GM18909 (cell line): ENCODE results near the gene RELN.

Source experiments
- ATAC-seq: cut with Tn5 transposase; IDR thresholded peaks from one replicate; pipeline ENCODE4 v1.9.1; 2021; ENCODE audit warnings: mild to moderate bottlenecking; ENCODE audit not compliant: unreplicated experiment, poor library complexity

Gene RELN

DNA sequence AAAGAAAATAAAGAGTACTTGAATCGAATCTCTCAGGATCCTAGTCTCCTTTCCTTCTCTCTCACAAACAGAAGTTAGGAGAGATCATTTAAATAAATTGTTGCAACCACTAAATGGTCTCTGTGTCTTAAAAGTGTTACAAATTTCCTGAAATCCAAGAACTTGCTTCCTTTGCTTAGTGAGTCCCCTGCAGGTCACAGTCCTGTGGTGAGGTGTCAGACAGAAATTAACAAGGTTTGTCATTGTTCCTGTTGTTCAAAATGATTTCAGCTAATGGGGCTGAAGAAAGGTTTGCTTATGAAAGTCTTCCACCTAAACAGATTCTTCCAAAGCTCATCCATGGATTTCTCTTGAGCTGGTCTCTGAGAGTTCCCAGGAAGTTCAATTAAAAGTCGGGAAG is 391.9 kb downstream of the RELN start:
- no peak for ATAC-seq

DNA sequence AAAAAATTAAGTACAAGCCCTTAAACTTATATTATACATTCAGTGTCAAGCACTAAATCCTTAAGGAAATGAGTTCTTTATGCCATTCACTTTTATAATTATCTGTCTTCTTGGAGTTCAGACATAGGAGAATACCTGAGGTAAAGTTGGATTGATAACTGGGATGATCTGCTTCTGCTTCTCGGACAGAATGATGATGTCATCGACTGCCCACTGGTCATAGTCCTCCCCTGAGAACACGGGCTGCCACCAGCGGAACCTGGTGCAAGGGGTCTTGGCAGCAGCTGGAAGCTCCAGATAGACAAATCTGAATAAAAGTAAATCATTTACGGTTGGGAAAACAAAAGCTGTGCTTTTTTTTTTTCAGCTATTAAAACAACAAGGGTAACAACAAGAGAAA is 395.3 kb downstream of the RELN start:
- ATAC-seq: no peak

DNA sequence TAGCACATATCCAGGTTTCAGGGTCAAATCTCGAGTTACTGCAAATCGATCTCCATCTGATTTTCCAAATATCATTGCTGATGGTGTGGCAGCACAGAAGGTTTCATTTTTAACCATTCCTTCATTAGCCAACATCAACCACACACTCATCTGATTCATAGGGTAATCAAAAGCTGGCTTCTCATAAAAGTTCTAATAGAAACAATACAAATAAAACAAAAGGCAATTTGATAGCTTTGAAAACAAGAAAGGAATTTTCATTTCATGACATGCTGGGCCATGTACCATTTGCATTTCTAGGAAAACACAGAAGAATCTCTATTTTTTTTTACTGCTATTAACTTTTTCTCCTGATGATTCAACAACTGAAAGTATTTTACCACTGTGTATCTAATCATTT is 395.8 kb downstream of the RELN start:
- no peak for ATAC-seq

DNA sequence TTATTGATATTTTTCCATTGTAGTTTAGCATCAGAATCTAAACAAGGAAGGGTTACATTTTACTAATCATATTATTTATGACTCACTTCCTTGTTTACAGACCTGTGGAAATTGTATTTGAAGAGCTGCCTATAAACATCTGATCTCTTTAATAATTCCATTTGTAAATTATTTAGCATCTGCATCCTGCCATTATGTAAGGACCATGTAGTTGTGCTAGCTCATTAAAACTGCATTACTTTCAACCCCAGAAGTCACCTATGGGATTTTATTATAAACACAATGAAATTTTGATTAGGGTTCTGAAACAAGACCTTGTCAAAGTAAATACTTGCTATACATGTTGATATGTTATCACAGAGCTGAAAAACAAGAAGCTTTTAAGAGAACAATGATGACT is 396.6 kb downstream of the RELN start:
- ATAC-seq: no peak

DNA sequence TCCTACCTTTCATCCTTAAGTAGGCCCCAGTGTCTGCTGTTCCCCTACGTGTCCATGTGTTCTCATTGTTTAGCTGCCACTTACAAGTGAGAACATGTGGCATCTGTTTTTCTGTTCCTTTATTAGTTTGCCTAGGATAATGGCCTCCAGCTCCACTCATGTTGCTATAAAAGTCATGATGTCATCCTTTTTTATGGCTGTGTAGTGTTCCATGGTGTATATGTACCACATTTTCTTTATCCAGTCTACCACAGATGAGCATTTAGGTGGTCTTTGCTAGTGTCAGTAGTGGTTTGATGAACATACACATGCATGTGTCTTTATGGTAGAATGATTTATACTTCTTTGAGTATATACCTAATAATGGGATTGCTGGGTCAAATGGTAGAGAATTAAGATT is 397.3 kb downstream of the RELN start:
- no peak for ATAC-seq

DNA sequence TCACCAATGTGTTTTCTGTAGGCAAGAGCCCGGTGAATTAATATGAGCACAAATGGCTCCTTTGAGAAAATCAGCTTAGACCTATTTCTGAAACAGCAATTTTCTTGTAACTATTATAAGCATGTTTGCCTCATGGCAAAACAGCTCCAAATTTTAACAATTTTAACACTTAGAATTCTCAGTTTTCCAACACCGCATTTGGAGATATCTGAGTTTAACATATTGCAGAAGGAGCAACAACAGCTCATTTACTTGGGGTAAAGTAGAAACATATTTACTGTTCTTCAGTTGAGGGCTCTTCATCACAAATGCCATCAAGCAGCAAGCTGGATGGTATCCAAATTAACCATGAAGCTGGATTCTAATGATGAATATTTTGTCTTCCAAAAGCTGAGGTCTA is 409.4 kb downstream of the RELN start:
- ATAC-seq: no peak

DNA sequence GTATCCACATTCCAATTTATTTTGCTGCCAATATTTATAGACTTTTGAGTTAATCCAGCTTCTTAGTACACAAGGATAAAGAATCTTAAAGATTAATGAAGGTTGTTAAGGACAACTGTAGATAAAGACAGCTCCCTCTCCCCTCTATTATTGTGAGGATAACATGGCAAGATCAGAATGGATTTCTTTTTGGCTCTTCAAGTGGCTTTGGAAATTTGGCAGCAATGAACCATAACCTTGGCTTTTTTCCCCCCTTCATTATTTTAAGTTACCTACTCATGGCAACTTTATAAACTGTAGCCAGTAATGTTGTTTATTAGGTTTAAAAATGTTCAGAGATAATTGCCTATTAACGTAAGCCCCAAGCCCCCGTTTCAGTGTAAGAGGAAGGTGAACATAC is 412.4 kb downstream of the RELN start:
- ATAC-seq: no peak

DNA sequence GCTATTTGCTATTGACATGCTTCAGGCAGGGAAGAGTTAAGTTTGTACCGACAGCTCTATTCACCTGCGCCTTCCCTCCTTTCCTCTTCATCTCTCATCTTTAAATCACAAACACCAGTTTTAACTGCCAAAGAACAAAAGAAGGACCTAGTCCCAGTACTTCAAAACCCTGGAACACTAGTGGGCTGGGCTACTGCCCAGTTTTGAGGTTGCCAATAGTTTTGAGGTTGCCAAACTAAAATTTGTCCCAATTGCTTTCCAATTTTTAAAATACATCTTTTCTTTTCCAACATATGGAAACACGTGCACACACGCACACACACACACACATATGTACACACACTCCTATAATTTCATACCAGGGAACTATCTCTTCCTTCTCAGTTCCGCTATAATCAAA is 412.8 kb downstream of the RELN start:
- ATAC-seq: no peak

DNA sequence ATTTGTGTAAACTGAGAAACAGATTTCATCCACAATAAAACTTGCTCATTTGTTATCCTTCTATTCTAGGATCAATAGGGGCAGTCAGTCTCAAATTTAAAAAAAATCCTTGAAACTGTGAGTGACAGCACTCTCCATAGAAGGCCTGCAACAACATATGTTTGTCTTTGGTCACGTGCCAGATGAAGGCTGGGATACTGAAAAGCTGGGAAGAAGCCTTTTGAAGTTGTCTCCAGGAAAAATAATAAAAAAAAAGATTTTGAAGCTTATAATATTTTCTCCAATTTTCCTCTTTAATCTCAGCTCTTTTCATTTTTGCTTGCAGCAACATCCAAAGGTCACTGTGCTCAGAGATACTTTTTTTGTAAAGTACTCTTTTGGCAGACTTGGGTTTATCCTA is 414.9 kb downstream of the RELN start:
- ATAC-seq: no peak

DNA sequence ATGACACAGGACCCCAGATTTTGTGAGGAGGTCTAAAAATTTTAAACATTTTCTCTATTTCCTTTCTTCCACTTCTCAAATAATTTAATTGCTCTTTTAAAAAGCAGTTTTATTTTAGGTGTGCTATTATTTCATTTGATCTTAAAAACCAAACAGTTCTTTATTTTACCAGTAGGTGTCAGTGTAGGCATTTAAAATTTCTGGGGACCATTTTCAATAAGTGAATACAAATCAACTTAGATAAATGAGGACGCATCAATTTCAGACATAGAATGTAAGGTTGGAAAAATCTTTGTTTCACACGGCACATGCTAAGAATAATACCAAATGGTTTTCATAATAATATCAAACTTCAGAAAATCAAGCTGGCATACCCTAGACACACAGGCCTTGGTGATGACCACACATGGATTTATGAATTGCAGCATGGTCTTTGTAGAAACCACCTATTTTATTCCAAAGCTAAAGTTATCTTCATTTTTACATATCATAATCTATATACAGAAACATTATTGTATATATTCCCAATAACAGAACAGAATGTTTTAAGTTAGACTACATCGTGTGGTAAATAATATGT is 415.9 kb downstream of the RELN start:
- no peak for ATAC-seq

DNA sequence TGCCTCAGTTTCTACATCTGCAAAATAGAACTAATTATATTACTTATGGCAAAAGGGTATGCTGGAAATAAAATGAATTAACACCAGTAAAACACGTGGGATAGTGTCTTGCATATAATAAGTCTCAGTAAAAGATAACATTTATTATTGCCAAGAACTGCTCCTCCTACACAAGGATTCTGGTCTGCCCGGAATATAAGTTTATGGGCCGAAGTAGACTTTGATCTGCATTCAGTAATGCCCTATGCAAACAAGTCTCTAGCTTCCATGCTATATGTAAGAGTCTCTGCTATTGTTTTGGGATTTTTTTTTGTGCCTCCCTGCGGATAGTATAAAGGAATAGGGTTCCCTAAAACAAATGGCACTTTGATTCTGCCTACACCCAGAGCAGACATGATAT is 417.9 kb downstream of the RELN start:
- ATAC-seq: no peak

DNA sequence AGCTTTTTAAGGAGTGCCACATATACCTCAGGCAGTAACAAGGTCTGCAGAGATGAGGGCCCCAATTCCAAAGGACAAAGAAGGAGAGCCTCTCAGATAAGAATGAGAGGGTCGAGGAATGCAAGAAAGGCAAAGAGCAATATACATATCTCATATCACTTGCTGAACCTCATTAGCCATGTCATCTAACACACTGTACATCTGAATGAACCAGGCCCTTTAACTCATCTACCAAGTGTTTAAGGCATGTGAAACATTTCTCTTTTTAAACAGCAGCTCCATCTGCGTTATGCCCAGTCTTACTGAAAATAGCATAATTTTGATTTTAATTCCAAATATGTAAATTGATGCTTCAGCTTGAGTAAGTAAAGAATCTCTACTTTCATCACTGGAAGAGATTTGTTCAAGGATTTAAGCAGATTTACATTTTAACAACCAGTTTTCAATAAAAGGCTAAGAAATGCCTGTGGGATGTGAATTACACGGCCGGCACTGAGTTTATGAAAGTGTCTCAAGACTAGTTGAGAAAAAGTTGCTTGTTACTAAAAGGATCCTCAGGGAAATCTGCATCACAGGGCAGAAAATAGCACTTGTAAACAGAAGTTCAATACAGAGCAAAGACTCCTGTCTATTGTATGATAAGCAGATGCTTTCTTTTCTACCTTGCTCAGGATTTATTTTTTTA is 419.7 kb downstream of the RELN start:
- no peak for ATAC-seq

DNA sequence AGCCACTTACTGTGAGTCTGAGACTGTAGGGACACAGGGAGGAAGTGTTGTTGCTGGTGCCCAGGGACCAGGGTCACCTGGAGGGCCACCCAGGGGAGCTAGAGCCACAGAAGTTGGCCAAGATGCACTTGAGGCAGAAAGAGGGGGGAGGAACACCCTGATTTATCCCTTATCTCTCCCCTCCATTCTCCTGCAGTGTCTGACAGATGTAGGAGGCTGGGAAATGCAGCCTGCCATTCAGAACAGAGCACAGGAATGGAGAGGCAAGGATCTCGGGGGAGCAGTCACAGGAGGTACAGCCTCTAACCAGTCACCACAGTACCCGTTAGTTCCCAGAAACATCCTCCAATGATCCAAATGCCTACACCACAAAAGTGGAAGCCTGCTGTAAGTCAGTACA is 425.0 kb downstream of the RELN start:
- no peak for ATAC-seq

DNA sequence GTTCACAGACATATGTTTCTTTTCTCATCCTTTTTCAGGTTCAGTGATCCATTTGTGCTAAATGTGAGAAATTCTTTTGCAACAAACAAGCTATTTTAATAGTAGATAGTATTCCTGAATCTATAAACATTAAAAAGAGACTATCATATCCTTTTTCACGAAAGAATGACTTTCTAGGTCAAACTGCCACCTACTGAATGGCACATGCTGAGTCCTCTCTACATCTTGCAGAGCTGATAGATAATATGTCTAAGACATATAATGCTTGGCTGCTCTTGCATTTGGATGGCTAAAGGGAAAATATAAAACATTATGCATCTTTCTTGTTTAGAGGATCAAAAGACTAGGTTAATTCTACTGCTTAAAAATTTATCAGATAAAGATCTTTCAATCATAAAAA is 429.3 kb downstream of the RELN start:
- ATAC-seq: no peak

DNA sequence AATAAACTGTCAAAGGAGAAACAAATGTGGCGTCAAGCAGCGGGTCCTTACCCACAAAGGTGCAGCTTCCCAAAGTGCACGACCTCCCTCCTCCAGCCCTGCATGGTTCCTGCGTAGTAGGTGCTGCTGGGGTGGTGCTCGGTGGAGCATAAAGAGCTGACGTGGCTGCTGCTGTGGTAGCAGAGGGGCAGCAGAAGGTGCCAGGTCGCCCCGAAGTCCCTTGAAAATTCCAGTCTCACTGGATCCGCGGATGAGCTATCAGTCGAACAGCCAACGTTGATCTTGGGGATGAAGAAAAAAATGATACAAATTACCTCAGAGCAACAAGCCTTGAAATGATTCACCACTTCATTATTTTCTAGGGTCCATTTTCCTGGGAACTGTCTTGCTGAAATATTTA is 438.4 kb downstream of the RELN start:
- no peak for ATAC-seq

DNA sequence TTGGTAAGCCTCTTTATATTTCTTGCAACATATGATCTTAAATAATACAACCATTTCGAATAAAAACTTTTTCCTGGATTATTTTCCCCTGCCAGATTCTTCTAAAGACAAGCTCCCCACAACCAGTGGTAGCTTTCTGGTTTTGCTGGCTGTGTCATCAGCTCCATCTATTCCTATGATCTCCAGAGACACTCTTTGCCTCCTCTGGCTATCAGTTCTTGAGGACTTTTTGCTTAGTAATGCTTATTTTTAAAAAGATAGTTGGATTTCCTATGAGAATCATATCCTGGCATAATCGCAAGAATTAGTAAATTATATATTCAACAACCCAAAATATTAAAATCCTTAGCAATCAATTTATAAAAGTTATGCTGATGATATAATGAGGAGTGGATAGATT is 439.7 kb downstream of the RELN start:
- ATAC-seq: no peak

DNA sequence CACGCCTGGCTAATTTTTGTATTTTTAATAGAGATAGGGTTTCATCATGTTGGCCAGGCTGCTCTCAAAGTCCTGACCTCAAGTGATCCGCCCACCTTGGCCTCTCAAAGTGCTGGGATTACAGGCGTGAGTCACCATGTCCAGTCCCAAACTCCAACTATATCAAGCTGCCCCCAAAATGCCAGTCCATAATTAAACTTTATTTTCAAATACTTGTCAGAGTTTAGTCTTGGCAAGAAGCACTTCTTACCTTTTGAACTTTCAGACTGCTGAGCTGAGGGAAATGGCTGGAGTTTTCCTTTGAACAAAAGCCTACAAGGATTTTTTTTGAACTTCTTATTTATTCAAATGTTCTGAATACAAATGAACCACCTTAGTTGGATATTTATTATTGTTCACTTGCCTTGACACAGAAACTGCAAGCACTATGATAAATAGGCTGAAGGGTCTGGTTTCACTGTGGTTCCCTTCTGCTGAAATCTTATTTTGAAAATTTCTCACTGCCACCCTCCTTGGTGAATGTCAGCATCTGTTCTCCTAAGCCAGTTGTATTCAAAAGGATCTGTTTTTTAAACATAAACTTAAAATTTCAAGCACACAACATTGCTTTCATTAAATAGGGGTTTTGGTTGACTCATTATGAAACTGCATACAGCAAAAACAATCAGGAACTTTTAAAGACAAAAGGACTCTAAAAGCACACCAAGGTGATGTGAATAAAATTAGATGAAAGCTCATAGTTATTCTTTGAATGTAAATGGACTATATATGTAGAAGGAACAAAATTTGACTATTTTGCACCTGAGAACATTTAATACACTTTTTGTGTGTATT is 441.8 kb downstream of the RELN start:
- ATAC-seq: peak; percentile 46

DNA sequence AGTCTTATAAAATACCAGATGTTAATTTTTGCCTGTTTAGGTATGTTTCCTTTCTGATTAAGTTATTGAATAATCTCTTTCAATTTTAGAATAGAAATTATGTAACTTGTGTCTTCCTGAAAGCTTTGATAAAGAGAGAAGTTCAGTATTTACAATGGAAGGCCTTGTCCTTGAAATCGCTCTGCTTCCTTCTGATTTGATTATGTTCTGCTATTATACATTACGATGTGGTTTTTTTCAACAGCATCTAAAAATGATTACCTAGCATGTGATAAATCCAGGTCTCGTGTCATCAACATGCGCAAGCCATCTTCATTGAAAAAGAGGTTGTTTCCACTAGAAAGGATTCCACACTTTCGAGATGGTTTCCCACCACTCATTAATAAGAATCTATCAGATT is 447.0 kb downstream of the RELN start:
- ATAC-seq: no peak

DNA sequence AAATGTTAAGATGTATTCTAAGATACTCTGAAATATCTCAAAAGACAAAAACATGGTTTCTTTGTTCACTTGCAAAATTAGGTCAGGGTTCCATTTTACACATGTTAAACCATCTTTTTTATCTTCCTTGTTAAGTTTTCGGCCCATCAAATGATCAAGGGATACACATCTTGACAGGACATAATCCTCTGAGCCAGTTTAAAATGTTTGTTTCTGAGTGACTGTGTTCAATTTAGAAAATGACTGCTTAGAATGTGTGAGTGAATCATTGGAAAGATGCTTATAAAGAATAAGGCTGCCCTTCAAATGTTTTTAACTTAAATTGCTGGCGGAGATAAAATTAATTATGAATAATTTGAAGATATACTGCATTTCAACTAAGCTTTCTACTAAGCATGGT is 447.5 kb downstream of the RELN start:
- no peak for ATAC-seq

DNA sequence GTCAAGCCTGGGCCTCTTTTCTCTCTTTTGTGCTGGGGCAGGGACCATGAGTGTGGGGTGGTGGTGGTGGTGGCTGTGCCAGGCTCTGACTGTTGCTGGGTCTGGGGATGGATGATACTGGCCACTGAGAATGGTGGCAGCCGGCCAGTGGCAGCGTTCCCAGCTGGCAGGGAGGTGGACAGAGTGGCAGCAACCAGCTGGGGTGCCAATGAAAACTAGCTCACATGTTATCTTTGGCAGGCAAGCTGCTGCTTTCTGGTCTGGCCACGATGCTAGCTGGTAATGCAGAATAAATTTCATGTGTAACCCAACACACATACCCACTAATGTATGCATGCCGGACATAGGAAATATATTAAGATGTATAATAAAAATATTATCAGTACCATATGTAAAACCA is 448.4 kb downstream of the RELN start:
- ATAC-seq: no peak

DNA sequence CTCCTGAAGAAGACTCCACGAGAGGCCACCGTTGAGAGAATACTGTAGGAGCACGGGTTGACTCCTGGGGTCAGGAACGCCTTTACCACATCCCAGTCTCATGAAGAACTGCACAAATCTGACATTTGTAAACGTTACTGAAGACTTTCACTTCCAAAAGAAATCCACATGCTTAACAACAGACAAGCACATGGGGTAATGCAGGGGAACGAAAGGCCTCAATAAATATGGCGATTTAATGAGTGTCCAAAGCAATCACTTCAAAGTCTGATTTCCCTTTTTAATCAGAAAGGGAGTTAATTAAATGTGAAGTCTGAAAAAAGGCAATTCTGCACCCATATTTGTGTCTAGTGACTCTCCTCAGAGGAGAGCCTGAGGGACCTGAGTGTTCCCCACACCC is 449.1 kb downstream of the RELN start:
- no peak for ATAC-seq

DNA sequence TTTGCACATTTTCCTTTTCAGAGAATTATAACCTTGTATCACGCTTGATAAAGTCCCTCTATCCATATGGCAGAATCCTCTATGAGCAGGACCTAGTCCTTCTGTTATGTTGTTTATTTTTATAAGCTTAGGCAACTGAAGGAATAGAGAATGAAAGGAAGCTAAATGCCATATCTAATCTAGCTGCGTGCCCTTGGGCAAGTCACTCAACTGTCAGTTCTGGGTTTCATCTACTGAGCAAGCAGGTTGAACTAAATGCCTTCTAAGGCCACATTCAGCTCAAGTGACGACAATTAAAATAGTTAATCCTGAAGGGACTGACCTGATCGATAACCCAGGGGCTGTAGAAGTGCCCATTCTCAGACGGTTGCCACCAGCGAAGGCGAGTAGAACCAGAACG is 449.6 kb downstream of the RELN start:
- no peak for ATAC-seq
